SK-N-SH treated with all-trans-retinoic acid at 6 μM for 48 hours (cell line): ENCODE measurements around the gene ZDHHC4.

Experiments used
- ARNTL ChIP-seq: fragments of 450-650 bp; formaldehyde crosslinking; IDR thresholded peaks from 2 replicates; pipeline ENCODE4 v1.5.0; 2020; ENCODE audit warnings: low read depth, mild to moderate bottlenecking, moderate library complexity, borderline replicate concordance
- CSDC2 ChIP-seq: fragments of 250-450 bp; sonication (Bioruptor Pico); IDR thresholded peaks from 2 replicates; pipeline ENCODE4 v1.5.0; 2020; ENCODE audit warnings: mild to moderate bottlenecking, moderate library complexity
- ESRRG ChIP-seq: fragments of 250-450 bp; sonication (Bioruptor Pico); IDR thresholded peaks from 2 replicates; pipeline ENCODE4 v1.6.1; 2021; ENCODE audit warnings: mild to moderate bottlenecking
- GLIS3 ChIP-seq: fragments of 250-450 bp; sonication (Bioruptor Pico); IDR thresholded peaks from 2 replicates; pipeline ENCODE4 v1.5.0; 2020; ENCODE audit warnings: mild to moderate bottlenecking, moderate library complexity
- OSR1 ChIP-seq: fragments of 250-450 bp; sonication (Bioruptor Pico); IDR thresholded peaks from 2 replicates; pipeline ENCODE4 v1.8.0; 2022; ENCODE audit warnings: moderate library complexity, mild to moderate bottlenecking, inconsistent platforms
- SNAI2 ChIP-seq: fragments of 250-450 bp; sonication (Bioruptor Pico); IDR thresholded peaks from 2 replicates; pipeline ENCODE4 v1.5.0; 2020; ENCODE audit warnings: mild to moderate bottlenecking, moderate library complexity
- TCF4 ChIP-seq: fragments of 250-450 bp; sonication (Bioruptor Pico); IDR thresholded peaks from 2 replicates; pipeline ENCODE4 v1.8.0; 2021; ENCODE audit warnings: mild to moderate bottlenecking, moderate library complexity, borderline replicate concordance
- ZFP3 ChIP-seq: fragments of 250-450 bp; sonication (Bioruptor Pico); IDR thresholded peaks from 2 replicates; pipeline ENCODE4 v1.5.0; 2020; ENCODE audit warnings: mild to moderate bottlenecking, moderate library complexity
- ZNF565 ChIP-seq: fragments of 450-650 bp; formaldehyde crosslinking; conservative IDR thresholded peaks from 2 replicates; pipeline ENCODE4 v1.5.0; 2020; ENCODE audit warnings: low read depth, mild to moderate bottlenecking, moderate library complexity
- ZNF70 ChIP-seq: fragments of 450-650 bp; formaldehyde crosslinking; IDR thresholded peaks from 2 replicates; pipeline ENCODE4 v1.5.0; 2020; ENCODE audit warnings: mild to moderate bottlenecking, moderate library complexity
- ZNF8 ChIP-seq: fragments of 450-650 bp; formaldehyde crosslinking; IDR thresholded peaks from 2 replicates; pipeline ENCODE4 v1.5.0; 2020; ENCODE audit warnings: mild to moderate bottlenecking, moderate library complexity
- TF ChIP-seq, protein P1 (sequence below): fragments of 250-450 bp; sonication (Bioruptor Pico); IDR thresholded peaks from 2 replicates; pipeline ENCODE4 v1.8.0; 2020; ENCODE audit warnings: mild to moderate bottlenecking, moderate library complexity, borderline replicate concordance
- TF ChIP-seq, protein P2 (sequence below): fragments of 250-450 bp; sonication (Bioruptor Pico); IDR thresholded peaks from 2 replicates; pipeline ENCODE4 v1.5.0; 2020; ENCODE audit warnings: mild to moderate bottlenecking, moderate library complexity
- TF ChIP-seq, protein P3 (sequence below): fragments of 250-450 bp; sonication (Bioruptor Pico); IDR thresholded peaks from 2 replicates; pipeline ENCODE4 v1.8.0; 2021; ENCODE audit warnings: low read depth, mild to moderate bottlenecking, moderate library complexity, borderline replicate concordance

DNA sequence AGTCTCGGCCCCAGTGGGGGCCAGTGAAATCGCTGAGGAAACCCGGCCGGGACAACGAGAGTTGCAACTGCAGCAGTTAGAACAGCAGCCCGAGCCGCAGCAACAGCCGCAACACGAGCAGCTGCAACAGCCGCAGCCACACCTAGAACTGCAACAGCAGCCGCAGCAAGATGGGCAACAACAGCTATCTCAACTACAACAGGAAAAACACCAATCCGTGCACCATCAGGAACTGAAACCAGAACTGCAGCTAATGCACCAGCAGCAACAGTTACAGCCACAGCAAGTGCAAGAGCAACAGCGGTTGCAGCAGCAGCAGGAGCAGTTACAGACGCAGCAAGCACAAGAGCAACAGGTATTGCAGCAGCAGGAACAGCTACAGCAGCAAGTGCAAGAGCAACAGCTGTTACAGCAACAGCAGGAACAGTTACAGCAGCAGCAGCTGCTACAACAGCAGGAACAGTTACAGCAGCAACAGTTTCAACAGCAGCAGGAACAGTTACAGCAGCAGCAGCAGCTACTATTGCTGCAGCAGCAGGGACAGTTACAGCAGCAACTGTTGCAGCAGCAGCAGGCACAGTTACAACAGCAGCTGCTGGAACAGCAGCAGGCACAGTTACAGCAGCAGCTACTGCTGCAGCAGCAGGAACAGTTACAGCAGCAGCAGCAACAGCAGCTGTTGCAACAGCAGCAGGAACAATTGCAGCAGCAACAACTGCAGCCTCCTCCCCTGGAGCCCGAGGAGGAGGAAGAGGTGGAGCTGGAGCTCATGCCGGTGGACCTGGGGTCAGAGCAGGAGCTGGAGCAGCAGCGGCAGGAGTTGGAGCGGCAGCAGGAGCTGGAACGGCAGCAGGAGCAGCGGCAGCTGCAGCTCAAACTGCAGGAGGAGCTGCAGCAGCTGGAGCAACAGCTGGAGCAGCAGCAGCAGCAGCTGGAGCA is 44.2 kb downstream of the ZDHHC4 start:
- TF ChIP-seq ZNF70 (CRISPR knock-in tag) (no peak), ARNTL (CRISPR knock-in tag) (no peak), CSDC2 (CRISPR knock-in tag) (no peak), TCF4 (CRISPR knock-in tag) (no peak), ZNF8 (CRISPR knock-in tag) (no peak), ESRRG (CRISPR knock-in tag) (no peak), OSR1 (CRISPR knock-in tag) (no peak), ZFP3 (CRISPR knock-in tag) (no peak), ZNF565 (CRISPR knock-in tag) (no peak), SNAI2 (CRISPR knock-in tag) (no peak), GLIS3 (CRISPR knock-in tag) (no peak)
- TF ChIP-seq, protein P1, sequence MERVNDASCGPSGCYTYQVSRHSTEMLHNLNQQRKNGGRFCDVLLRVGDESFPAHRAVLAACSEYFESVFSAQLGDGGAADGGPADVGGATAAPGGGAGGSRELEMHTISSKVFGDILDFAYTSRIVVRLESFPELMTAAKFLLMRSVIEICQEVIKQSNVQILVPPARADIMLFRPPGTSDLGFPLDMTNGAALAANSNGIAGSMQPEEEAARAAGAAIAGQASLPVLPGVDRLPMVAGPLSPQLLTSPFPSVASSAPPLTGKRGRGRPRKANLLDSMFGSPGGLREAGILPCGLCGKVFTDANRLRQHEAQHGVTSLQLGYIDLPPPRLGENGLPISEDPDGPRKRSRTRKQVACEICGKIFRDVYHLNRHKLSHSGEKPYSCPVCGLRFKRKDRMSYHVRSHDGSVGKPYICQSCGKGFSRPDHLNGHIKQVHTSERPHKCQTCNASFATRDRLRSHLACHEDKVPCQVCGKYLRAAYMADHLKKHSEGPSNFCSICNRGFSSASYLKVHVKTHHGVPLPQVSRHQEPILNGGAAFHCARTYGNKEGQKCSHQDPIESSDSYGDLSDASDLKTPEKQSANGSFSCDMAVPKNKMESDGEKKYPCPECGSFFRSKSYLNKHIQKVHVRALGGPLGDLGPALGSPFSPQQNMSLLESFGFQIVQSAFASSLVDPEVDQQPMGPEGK (CRISPR knock-in tag), result no peak
- TF ChIP-seq, protein P2, sequence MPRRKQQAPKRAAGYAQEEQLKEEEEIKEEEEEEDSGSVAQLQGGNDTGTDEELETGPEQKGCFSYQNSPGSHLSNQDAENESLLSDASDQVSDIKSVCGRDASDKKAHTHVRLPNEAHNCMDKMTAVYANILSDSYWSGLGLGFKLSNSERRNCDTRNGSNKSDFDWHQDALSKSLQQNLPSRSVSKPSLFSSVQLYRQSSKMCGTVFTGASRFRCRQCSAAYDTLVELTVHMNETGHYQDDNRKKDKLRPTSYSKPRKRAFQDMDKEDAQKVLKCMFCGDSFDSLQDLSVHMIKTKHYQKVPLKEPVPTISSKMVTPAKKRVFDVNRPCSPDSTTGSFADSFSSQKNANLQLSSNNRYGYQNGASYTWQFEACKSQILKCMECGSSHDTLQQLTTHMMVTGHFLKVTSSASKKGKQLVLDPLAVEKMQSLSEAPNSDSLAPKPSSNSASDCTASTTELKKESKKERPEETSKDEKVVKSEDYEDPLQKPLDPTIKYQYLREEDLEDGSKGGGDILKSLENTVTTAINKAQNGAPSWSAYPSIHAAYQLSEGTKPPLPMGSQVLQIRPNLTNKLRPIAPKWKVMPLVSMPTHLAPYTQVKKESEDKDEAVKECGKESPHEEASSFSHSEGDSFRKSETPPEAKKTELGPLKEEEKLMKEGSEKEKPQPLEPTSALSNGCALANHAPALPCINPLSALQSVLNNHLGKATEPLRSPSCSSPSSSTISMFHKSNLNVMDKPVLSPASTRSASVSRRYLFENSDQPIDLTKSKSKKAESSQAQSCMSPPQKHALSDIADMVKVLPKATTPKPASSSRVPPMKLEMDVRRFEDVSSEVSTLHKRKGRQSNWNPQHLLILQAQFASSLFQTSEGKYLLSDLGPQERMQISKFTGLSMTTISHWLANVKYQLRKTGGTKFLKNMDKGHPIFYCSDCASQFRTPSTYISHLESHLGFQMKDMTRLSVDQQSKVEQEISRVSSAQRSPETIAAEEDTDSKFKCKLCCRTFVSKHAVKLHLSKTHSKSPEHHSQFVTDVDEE, result no peak
- TF ChIP-seq, protein P3, sequence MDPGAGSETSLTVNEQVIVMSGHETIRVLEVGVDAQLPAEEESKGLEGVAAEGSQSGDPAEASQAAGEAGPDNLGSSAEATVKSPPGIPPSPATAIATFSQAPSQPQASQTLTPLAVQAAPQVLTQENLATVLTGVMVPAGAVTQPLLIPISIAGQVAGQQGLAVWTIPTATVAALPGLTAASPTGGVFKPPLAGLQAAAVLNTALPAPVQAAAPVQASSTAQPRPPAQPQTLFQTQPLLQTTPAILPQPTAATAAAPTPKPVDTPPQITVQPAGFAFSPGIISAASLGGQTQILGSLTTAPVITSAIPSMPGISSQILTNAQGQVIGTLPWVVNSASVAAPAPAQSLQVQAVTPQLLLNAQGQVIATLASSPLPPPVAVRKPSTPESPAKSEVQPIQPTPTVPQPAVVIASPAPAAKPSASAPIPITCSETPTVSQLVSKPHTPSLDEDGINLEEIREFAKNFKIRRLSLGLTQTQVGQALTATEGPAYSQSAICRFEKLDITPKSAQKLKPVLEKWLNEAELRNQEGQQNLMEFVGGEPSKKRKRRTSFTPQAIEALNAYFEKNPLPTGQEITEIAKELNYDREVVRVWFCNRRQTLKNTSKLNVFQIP (CRISPR knock-in tag), result no peak
